Neural cell (in vitro differentiated cells): Measurements from ENCODE around the gene CETP. TPM values are rescaled to one million over a fixed set of nuclear protein-coding genes. Genes with fewer than 3 reads are reported as not detected.

Experiments
- H2AFZ ChIP-seq: fragments of 200-600, 300-800 bp; sonication (generic), shearing (Covaris generic); 2 replicates; pipeline ENCODE4 v1.6.0; 2014; ENCODE audit warnings: low read depth, mild to moderate bottlenecking, antibody characterized with exemption, low read length, moderate library complexity
- H3F3A ChIP-seq: fragments of 200-600 bp; shearing (Covaris generic); 2 replicates; pipeline ENCODE4 v1.6.1; 2016; ENCODE audit warnings: mild to moderate bottlenecking, moderate library complexity, mixed read lengths, antibody characterized with exemption, low read length; ENCODE audit not compliant: insufficient read depth, poor library complexity, severe bottlenecking
- H3K27ac ChIP-seq: fragments of 200-600, 300-800 bp; sonication (generic), shearing (Covaris generic); 2 replicates; pipeline ENCODE4 v1.5.1; 2014; ENCODE audit warnings: mild to moderate bottlenecking, low read length, moderate library complexity
- H3K27me3 ChIP-seq: fragments of 300-800, 200-600 bp; sonication (generic), shearing (Covaris generic); 2 replicates; pipeline ENCODE4 v1.6.0; 2014; ENCODE audit warnings: mild to moderate bottlenecking, low read depth, low read length, moderate library complexity; ENCODE audit not compliant: insufficient read depth
- H3K36me3 ChIP-seq: fragments of 300-800, 200-600 bp; sonication (generic), shearing (Covaris generic); 2 replicates; pipeline ENCODE4 v1.5.1; 2014; ENCODE audit warnings: mild to moderate bottlenecking, antibody characterized with exemption, low read length, moderate library complexity; ENCODE audit not compliant: insufficient read depth
- H3K4me2 ChIP-seq: fragments of 300-800, 200-600 bp; sonication (generic), shearing (Covaris generic); 2 replicates; pipeline ENCODE4 v1.6.0; 2014; ENCODE audit warnings: mild to moderate bottlenecking, low read length
- H3K4me3 ChIP-seq: fragments of 300-800, 200-600 bp; sonication (generic), shearing (Covaris generic); 2 replicates; pipeline ENCODE4 v1.5.1; 2014; ENCODE audit warnings: mild to moderate bottlenecking, low read length, moderate library complexity
- H3K79me2 ChIP-seq: fragments of 200-600 bp; shearing (Covaris generic); replicated peaks from 2 replicates; pipeline ENCODE4 v1.6.0; 2014; ENCODE audit warnings: mild to moderate bottlenecking, low read length, moderate library complexity; ENCODE audit not compliant: insufficient read depth
- H3K9ac ChIP-seq: fragments of 300-800, 200-600 bp; sonication (generic), shearing (Covaris generic); 2 replicates; pipeline ENCODE4 v1.6.1; 2016; ENCODE audit warnings: mild to moderate bottlenecking, low read length, mixed read lengths
- H3K9me2 ChIP-seq: fragments of 200-600 bp; shearing (Covaris generic); 2 replicates; pipeline ENCODE4 v1.6.1; 2016; ENCODE audit warnings: mild to moderate bottlenecking, low read length, mixed read lengths; ENCODE audit not compliant: insufficient read depth
- H3K9me3 ChIP-seq: fragments of 200-600, 300-800 bp; sonication (generic), shearing (Covaris generic); 2 replicates; pipeline ENCODE4 v1.6.1; 2016; ENCODE audit warnings: mild to moderate bottlenecking, mixed run types, low read length, moderate library complexity, mixed read lengths
- H4K20me1 ChIP-seq: fragments of 200-600 bp; shearing (Covaris generic); 2 replicates; pipeline ENCODE4 v1.6.1; 2016; ENCODE audit warnings: mild to moderate bottlenecking, mixed run types; ENCODE audit not compliant: insufficient read depth
- CTCF ChIP-seq: fragments of 450-650 bp; IDR thresholded peaks from 2 replicates; pipeline ENCODE4 v1.5.1; 2014; ENCODE audit warnings: antibody characterized with exemption, mild to moderate bottlenecking, moderate library complexity; ENCODE audit not compliant: poor library complexity, severe bottlenecking
- EP300 ChIP-seq: fragments of 450-650 bp; conservative IDR thresholded peaks from 2 replicates; pipeline ENCODE4 v1.6.1; 2014; ENCODE audit warnings: antibody characterized with exemption, mild to moderate bottlenecking, moderate library complexity; ENCODE audit not compliant: poor library complexity, severe bottlenecking
- EZH2 ChIP-seq: fragments of 200-600, 300-800 bp; shearing (Covaris generic), sonication (generic); IDR thresholded peaks from 2 replicates; pipeline ENCODE4 v1.6.1; 2014; ENCODE audit warnings: antibody characterized with exemption, low read length, borderline replicate concordance, mild to moderate bottlenecking; ENCODE audit not compliant: insufficient read depth, poor library complexity, severe bottlenecking
- MXI1 ChIP-seq: fragments of 450-650 bp; conservative IDR thresholded peaks from 2 replicates; pipeline ENCODE4 v1.6.1; 2014; ENCODE audit warnings: antibody characterized with exemption, mild to moderate bottlenecking; ENCODE audit not compliant: poor library complexity, severe bottlenecking
- POLR2AphosphoS5 ChIP-seq: IDR thresholded peaks from 2 replicates; pipeline ENCODE4 v1.6.1; 2012
- RAD21 ChIP-seq: fragments of 450-650 bp; conservative IDR thresholded peaks from 2 replicates; pipeline ENCODE4 v1.6.1; 2014; ENCODE audit warnings: antibody characterized with exemption, mild to moderate bottlenecking, moderate library complexity
- REST ChIP-seq: IDR thresholded peaks from 2 replicates; pipeline ENCODE4 v1.6.1; 2012; ENCODE audit warnings: borderline replicate concordance
- SMC3 ChIP-seq: fragments of 450-650 bp; conservative IDR thresholded peaks from 2 replicates; pipeline ENCODE4 v1.6.1; 2014; ENCODE audit warnings: antibody characterized with exemption, mild to moderate bottlenecking, moderate library complexity; ENCODE audit not compliant: poor library complexity
- TAF1 ChIP-seq: IDR thresholded peaks from 2 replicates; pipeline ENCODE4 v1.6.1; 2012; ENCODE audit warnings: low read depth
- polyA plus RNA-seq: library from polyadenylated mRNA; depleted of rRNA; stranded (reverse); fragments of >200 nt; gene quantifications from 2 replicates; pipeline ENCODE4 v1.2.3, GENCODE V29; 2014

Gene CETP
- polyA plus RNA-seq, 1 donor from 2014 or later, result not detected

GRCh38 chr16:57012353-57012752 is 50.6 kb downstream of the CETP start:
- H3K9me3 ChIP-seq, result no peaks in the 10 kb centered on the region
- TF ChIP-seq CTCF (no peak), EP300 (no peak), RAD21 (no peak), EZH2 (no peak), TAF1 (no peak), REST (no peak), SMC3 (no peak), MXI1 (no peak), POLR2AphosphoS5 (no peak)
- no peaks in the 10 kb centered on the region for H3K27me3 ChIP-seq
- no peak overlapping the region for H3K4me3 ChIP-seq
- H3F3A ChIP-seq, result no peaks in the 10 kb centered on the region
- H3K9me2 ChIP-seq, result no peaks in the 10 kb centered on the region
- no peak overlapping the region for H3K27ac ChIP-seq
- H3K9ac ChIP-seq, result no peak overlapping the region
- no peak overlapping the region for H2AFZ ChIP-seq
- H4K20me1 ChIP-seq, result no peaks in the 10 kb centered on the region
- no peaks in the 10 kb centered on the region for H3K79me2 ChIP-seq
- no peaks in the 10 kb centered on the region for H3K36me3 ChIP-seq
- H3K4me2 ChIP-seq, result no peak overlapping the region

GRCh38 chr16:57013229-57013628 is 51.5 kb downstream of the CETP start:
- H3K27ac ChIP-seq, result no peak overlapping the region
- H3K9ac ChIP-seq, result no peak overlapping the region
- H3K4me2 ChIP-seq, result no peak overlapping the region
- no peaks in the 10 kb centered on the region for H3F3A ChIP-seq
- no peaks in the 10 kb centered on the region for H3K79me2 ChIP-seq
- no peaks in the 10 kb centered on the region for H3K9me3 ChIP-seq
- H3K27me3 ChIP-seq, result no peaks in the 10 kb centered on the region
- no peaks in the 10 kb centered on the region for H4K20me1 ChIP-seq
- H3K9me2 ChIP-seq, result no peaks in the 10 kb centered on the region
- H3K36me3 ChIP-seq, result no peaks in the 10 kb centered on the region
- H3K4me3 ChIP-seq, result no peak overlapping the region
- TF ChIP-seq REST (no peak), MXI1 (no peak), CTCF (no peak), EZH2 (no peak), SMC3 (no peak), TAF1 (no peak), POLR2AphosphoS5 (no peak), RAD21 (no peak), EP300 (no peak)
- H2AFZ ChIP-seq, result no peak overlapping the region
